Panc1 (cell line): ENCODE data around the gene UCHL3. TPM values are rescaled to one million over a fixed set of nuclear protein-coding genes. Genes with fewer than 3 reads are reported as not detected.

Experiments
- ATAC-seq: fragments of 200-7000 bp; cut with Tn5 transposase; 2 replicates; pipeline ENCODE4 v1.9.1; 2020; ENCODE audit warnings: mild to moderate bottlenecking, moderate library complexity
- BruUV-seq: library from RNA; stranded (reverse); fragments of 400-500 nt; replicated peaks from 2 replicates; lab custom pipeline; 2021; lab: Mats Ljungman, UMichigan
- CTCF ChIA-PET: fragments of 300-600 bp; sonication (Branson Sonifier 250); formaldehyde crosslinking; loops from one replicate; lab custom pipeline; 2022; ENCODE audit warnings: antibody characterized with exemption; lab: Charles Lee
- POLR2A ChIA-PET: fragments of 300-600 bp; sonication (Branson Sonifier 250); formaldehyde crosslinking; loops from one replicate; lab custom pipeline; 2022; ENCODE audit warnings: antibody characterized with exemption; lab: Charles Lee
- DNase-seq: peaks from one replicate; pipeline ENCODE4 v3.0.0-alpha.2; 2010; ENCODE audit warnings: low read depth, low spot score
- H3K27ac ChIP-seq: 2 replicates; pipeline ENCODE4 v1.5.1; 2011; ENCODE audit warnings: mild to moderate bottlenecking, low read length, inconsistent platforms
- H3K27me3 ChIP-seq: fragments of 200-500 bp; sonication (Bioruptor generic); 2 replicates; pipeline ENCODE4 v1.6.0; 2014; ENCODE audit warnings: low read length, inconsistent platforms; ENCODE audit not compliant: control insufficient read depth, insufficient read depth
- H3K36me3 ChIP-seq: fragments of 200-500 bp; sonication (Bioruptor generic); 2 replicates; pipeline ENCODE4 v1.5.1; 2014; ENCODE audit warnings: inconsistent platforms, mild to moderate bottlenecking, low read length, moderate library complexity; ENCODE audit not compliant: control insufficient read depth, insufficient read depth
- H3K4me1 ChIP-seq: 2 replicates; pipeline ENCODE4 v1.5.1; 2011; ENCODE audit warnings: inconsistent platforms, mild to moderate bottlenecking, low read length, moderate library complexity; ENCODE audit not compliant: control insufficient read depth, insufficient read depth
- H3K4me3 ChIP-seq, 2 experiments: 2 replicates each; pipeline ENCODE4 v1.5.1; 2011 to 2012; ENCODE audit warnings: low read depth in 2 of 2, low read length in 2 of 2, mild to moderate bottlenecking in 2 of 2, inconsistent platforms in 1 of 2, moderate library complexity in 1 of 2
- H3K9me3 ChIP-seq: fragments of 200-500 bp; sonication (Bioruptor generic); 2 replicates; pipeline ENCODE4 v1.5.1; 2014; ENCODE audit warnings: low read depth, mild to moderate bottlenecking, inconsistent platforms, low read length, moderate library complexity; ENCODE audit not compliant: control insufficient read depth, insufficient read depth
- POLR2AphosphoS5 ChIP-seq: IDR thresholded peaks from 2 replicates; pipeline ENCODE4 v1.6.1; 2012; ENCODE audit warnings: mild to moderate bottlenecking, low read depth, low read length, moderate library complexity
- REST ChIP-seq, 2 experiments: IDR thresholded peaks; 2 replicates each; pipeline ENCODE4 v1.6.1; 2011 to 2012; ENCODE audit warnings: low read depth in 2 of 2, control low read depth in 1 of 2, low read length in 1 of 2, mild to moderate bottlenecking in 1 of 2, moderate library complexity in 1 of 2; ENCODE audit not compliant: insufficient read depth in 1 of 2
- SIN3A ChIP-seq: IDR thresholded peaks from 2 replicates; pipeline ENCODE4 v1.6.1; 2012; ENCODE audit warnings: low read depth, mild to moderate bottlenecking, low read length, moderate library complexity, borderline replicate concordance; ENCODE audit not compliant: insufficient read depth
- TCF7L2 ChIP-seq: IDR thresholded peaks from 2 replicates; pipeline ENCODE4 v1.6.1; 2011; ENCODE audit warnings: mild to moderate bottlenecking, low read depth, low read length, inconsistent platforms
- in situ Hi-C: cut with HindIII; loops from 2 replicates; pipeline ENCODE4 v1.10.0; 2016; ENCODE audit warnings: low sequenced_read_pairs, low pct_unique_long_range_greater_than_20kb
- intact Hi-C: fragments of 100-400 bp; cut with micrococcal nuclease; formaldehyde crosslinking; loops from one replicate; pipeline ENCODE4 v1.10.0; 2022; ENCODE audit not compliant: unreplicated experiment
- total RNA-seq: library from RNA; stranded (reverse); gene quantifications from one replicate; pipeline ENCODE4 v1.2.1, GENCODE V29; 2021; ENCODE audit not compliant: unreplicated experiment
- TF ChIP-seq, protein P1 (sequence below): fragments of 450-650 bp; IDR thresholded peaks from 2 replicates; pipeline ENCODE4 v1.5.1; 2017; ENCODE audit warnings: mild to moderate bottlenecking

The UCHL3 gene
- total RNA-seq, 1 experiment from 2014 or later = 29.3 TPM

DNA sequence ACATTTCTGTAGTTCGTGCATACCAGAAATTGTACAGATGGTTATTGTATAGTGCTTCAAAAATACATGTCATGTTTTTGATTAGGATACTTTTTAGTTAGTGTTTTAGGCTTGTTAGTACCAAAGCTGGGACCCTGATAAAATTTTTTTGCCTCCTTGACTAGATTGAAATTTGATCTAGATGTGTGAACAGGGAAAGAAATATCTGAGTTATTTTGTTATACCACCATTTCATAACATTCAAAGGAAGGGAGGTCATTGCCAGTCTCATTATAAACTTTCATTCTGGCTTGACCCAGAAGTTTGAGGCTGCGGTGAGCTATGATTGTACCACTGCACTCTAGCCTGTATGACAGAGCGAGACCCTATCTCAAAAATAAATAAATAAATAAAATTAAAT lies 95.5 kb downstream of the UCHL3 start:
- no peaks in the 10 kb centered on the region for H3K36me3 ChIP-seq
- in situ Hi-C loops (no loop called here), intact Hi-C loops (no loop called here)
- POLR2A ChIA-PET = no interaction called here
- TF ChIP-seq REST (IDR thresholded peaks at IDR 0.05; ENCODE audit: insufficient read depth in 1 of 2, low read depth in 2 of 2, low read length in 1 of 2) = no peak
- TF ChIP-seq POLR2AphosphoS5 = no peak
- no peak for TF ChIP-seq TCF7L2
- no peak for TF ChIP-seq SIN3A
- TF ChIP-seq, protein P1, sequence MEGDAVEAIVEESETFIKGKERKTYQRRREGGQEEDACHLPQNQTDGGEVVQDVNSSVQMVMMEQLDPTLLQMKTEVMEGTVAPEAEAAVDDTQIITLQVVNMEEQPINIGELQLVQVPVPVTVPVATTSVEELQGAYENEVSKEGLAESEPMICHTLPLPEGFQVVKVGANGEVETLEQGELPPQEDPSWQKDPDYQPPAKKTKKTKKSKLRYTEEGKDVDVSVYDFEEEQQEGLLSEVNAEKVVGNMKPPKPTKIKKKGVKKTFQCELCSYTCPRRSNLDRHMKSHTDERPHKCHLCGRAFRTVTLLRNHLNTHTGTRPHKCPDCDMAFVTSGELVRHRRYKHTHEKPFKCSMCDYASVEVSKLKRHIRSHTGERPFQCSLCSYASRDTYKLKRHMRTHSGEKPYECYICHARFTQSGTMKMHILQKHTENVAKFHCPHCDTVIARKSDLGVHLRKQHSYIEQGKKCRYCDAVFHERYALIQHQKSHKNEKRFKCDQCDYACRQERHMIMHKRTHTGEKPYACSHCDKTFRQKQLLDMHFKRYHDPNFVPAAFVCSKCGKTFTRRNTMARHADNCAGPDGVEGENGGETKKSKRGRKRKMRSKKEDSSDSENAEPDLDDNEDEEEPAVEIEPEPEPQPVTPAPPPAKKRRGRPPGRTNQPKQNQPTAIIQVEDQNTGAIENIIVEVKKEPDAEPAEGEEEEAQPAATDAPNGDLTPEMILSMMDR = no peak
- no peak overlapping the region for H3K4me3 ChIP-seq
- BruUV-seq = no TSS peak
- DNase-seq = no peak
- no peaks in the 10 kb centered on the region; the same call in 1 of the 2 replicates for H3K4me1 ChIP-seq
- H3K27me3 ChIP-seq = no peaks in the 10 kb centered on the region
- ATAC-seq = no peak
- H3K9me3 ChIP-seq = no peaks in the 10 kb centered on the region
- H3K27ac ChIP-seq = no peak overlapping the region
- CTCF ChIA-PET = no interaction called here

- Histone ChIP-seq H3K27me3 (no peaks in the 10 kb centered on the region), H3K9me3 (no peaks in the 10 kb centered on the region), H3K4me3 (no peak overlapping the region), H3K27ac (no peak overlapping the region), H3K36me3 (no peaks in the 10 kb centered on the region), H3K4me1 (no peaks in the 10 kb centered on the region)
- POLR2A ChIA-PET = interaction anchor here (0.7 kb wide), 1 partner anchor 123 kb away, joined by 3 read pairs; no protein-coding TSS in a partner anchor
- DNase-seq = no peak
- TF ChIP-seq, protein P1 = no peak
- TF ChIP-seq REST (IDR thresholded peaks at IDR 0.05; ENCODE audit: insufficient read depth in 1 of 2, low read depth in 2 of 2, low read length in 1 of 2) = no peak
- TF ChIP-seq POLR2AphosphoS5 = no peak
- TF ChIP-seq TCF7L2 = no peak
- TF ChIP-seq SIN3A = no peak
- CTCF ChIA-PET = no interaction called here
- no peak for ATAC-seq
- intact Hi-C loops (no loop called here), in situ Hi-C loops (no loop called here)
- no TSS peak for BruUV-seq
Observed at GRCh38 chr13:75647126-75647784, 97.7 kb downstream of the UCHL3 start.
